Measurements from ENCODE around the gene RFTN1. TPM values are rescaled to one million over a fixed set of nuclear protein-coding genes. Genes with fewer than 3 reads are reported as not detected.

The RFTN1 gene
- total RNA-seq, 2 experiments from 2014 or later = 55.7 to 56.4 TPM

DNA sequence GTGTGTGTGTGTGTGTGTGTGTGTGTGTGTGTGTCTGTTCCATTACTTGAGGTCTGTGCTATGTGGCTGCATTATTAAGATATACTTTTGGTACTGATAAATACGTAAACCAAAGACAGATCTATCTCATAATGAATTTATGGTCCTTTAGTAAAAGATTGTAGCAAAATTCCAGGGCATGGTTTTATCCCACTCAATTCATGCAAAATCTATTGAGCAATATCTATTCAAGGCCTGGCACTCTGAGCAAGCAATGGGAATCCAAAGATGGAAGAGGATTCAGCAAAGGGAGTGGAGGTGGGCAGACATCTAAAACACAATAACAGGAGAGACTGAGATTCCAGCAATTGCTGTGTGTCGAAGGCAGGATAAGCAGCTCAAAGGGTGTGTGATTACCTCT lies 86.8 kb downstream of the RFTN1 start:
- CTCF ChIA-PET = no interaction called here
- H3K27ac ChIP-seq (ENCODE audit: low read depth in 1 of 2, low read length in 2 of 2) = no peak overlapping the region
- no peaks in the 10 kb centered on the region for H3K9me3 ChIP-seq (ENCODE audit: control insufficient read depth in 1 of 2, insufficient read depth in 1 of 2, low read length in 2 of 2)
- Mint-ChIP-seq H3K27me3 (no peaks in the 10 kb centered on the region), H3K4me3 (no peak overlapping the region), H3K27ac (no peak overlapping the region), H3K36me3 (ENCODE audit: low read depth) (peaks cover 57% of the 10 kb centered on the region), H3K9me3 (no peaks in the 10 kb centered on the region), H3K4me1 (ENCODE audit: low read depth) (peaks cover 35% of the 10 kb centered on the region)
- DNase-seq (no peak), ATAC-seq (ENCODE audit: poor library complexity) (no peak)
- TF ChIP-seq, protein P1, sequence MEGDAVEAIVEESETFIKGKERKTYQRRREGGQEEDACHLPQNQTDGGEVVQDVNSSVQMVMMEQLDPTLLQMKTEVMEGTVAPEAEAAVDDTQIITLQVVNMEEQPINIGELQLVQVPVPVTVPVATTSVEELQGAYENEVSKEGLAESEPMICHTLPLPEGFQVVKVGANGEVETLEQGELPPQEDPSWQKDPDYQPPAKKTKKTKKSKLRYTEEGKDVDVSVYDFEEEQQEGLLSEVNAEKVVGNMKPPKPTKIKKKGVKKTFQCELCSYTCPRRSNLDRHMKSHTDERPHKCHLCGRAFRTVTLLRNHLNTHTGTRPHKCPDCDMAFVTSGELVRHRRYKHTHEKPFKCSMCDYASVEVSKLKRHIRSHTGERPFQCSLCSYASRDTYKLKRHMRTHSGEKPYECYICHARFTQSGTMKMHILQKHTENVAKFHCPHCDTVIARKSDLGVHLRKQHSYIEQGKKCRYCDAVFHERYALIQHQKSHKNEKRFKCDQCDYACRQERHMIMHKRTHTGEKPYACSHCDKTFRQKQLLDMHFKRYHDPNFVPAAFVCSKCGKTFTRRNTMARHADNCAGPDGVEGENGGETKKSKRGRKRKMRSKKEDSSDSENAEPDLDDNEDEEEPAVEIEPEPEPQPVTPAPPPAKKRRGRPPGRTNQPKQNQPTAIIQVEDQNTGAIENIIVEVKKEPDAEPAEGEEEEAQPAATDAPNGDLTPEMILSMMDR (IDR thresholded peaks at IDR 0.05) = no peak
- POLR2A ChIA-PET = no interaction called here
- H3K36me3 ChIP-seq (ENCODE audit: insufficient read depth, low read length) = peaks cover 18% of the 10 kb centered on the region
- no peaks in the 10 kb centered on the region for H3K27me3 ChIP-seq (ENCODE audit: control insufficient read depth in 1 of 2, insufficient read depth in 2 of 2, low read length in 2 of 2)
- intact Hi-C loops (cut with DNase I, micrococcal nuclease) = no loop called here
- H3K4me1 ChIP-seq (ENCODE audit: insufficient read depth, low read length) = no peaks in the 10 kb centered on the region
- no peak overlapping the region for H3K4me3 ChIP-seq (ENCODE audit: low read length)

DNA sequence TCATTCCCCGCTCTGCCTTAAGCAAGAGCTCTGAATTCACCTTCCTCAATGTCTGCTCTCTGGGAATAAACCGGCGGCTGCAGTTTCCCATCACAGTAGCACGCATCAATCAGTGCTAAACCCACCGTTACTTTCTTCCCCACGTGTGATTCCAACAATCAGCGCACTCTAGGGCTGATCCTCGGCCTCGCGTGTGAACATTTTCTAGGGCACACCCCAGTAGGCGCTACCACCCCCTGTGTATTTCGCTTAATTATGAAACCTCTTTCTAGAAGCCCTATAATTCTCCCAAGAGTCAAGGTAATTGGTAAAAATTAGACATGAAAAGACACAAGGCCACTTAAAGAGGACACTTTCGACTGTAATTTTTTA lies 87.5 kb downstream of the RFTN1 start:
- H3K36me3 ChIP-seq (ENCODE audit: insufficient read depth, low read length) = peaks cover 11% of the 10 kb centered on the region
- Mint-ChIP-seq H3K4me1 (ENCODE audit: low read depth) (peaks cover 29% of the 10 kb centered on the region), H3K36me3 (ENCODE audit: low read depth) (peaks cover 50% of the 10 kb centered on the region), H3K27ac (no peak overlapping the region), H3K9me3 (no peaks in the 10 kb centered on the region), H3K27me3 (no peaks in the 10 kb centered on the region), H3K4me3 (no peak overlapping the region)
- TF ChIP-seq, protein P1 (IDR thresholded peaks at IDR 0.05) = no peak
- no peaks in the 10 kb centered on the region for H3K4me1 ChIP-seq (ENCODE audit: insufficient read depth, low read length)
- ATAC-seq (ENCODE audit: poor library complexity) (no peak), DNase-seq (no peak)
- H3K27me3 ChIP-seq (ENCODE audit: control insufficient read depth in 1 of 2, insufficient read depth in 2 of 2, low read length in 2 of 2) = no peaks in the 10 kb centered on the region
- ChIA-PET POLR2A (no interaction called here), CTCF (interaction anchor here (0.5 kb wide), 1 partner anchor 158 kb away, joined by 4 read pairs; no protein-coding TSS in a partner anchor)
- H3K4me3 ChIP-seq (ENCODE audit: low read length) = no peak overlapping the region
- no peaks in the 10 kb centered on the region for H3K9me3 ChIP-seq (ENCODE audit: control insufficient read depth in 1 of 2, insufficient read depth in 1 of 2, low read length in 2 of 2)
- H3K27ac ChIP-seq (ENCODE audit: low read depth in 1 of 2, low read length in 2 of 2) = no peak overlapping the region
- intact Hi-C loops (cut with DNase I, micrococcal nuclease) = no loop called here

DNA sequence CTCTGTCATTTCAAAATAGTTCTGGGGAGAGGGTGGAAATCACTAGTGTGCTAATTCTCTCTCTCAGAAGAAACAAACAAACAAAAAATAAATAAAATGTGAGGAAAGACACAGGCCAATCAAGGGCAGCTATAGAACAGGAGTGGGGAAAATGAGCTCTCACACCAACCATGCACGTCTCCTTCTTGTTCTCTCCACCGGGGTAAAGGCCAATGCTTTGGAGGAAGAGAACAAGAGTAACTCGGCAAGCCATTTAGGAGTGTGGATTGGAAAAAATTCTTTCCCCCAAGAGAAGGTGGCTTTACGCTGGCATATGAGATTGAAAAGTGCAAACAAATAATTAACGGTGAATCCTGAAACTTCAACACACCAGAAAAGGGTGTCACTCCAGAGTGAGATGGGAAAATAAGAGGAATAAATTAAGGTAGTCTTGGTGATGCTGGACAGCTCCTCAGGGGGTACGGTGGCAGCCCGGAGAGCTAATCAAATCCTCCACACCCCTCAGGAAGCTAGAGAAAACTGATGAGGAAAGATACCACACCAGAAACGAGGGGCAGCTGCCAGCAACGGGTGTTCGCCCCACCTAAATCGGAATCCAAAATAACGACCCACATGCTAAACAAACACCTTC lies 88.0 kb downstream of the RFTN1 start:
- Mint-ChIP-seq H3K4me1 (ENCODE audit: low read depth) (peaks cover 25% of the 10 kb centered on the region), H3K27ac (no peak overlapping the region)
- CTCF ChIA-PET = no interaction called here

More for the DNA sequence above, 88.0 kb downstream of the RFTN1 start:
- Histone ChIP-seq H3K27me3 (ENCODE audit: control insufficient read depth in 1 of 2, insufficient read depth in 2 of 2, low read length in 2 of 2) (no peaks in the 10 kb centered on the region), H3K4me3 (ENCODE audit: low read length) (no peak overlapping the region), H3K9me3 (ENCODE audit: control insufficient read depth in 1 of 2, insufficient read depth in 1 of 2, low read length in 2 of 2) (no peaks in the 10 kb centered on the region), H3K4me1 (ENCODE audit: insufficient read depth, low read length) (no peaks in the 10 kb centered on the region), H3K36me3 (ENCODE audit: insufficient read depth, low read length) (peaks cover 7% of the 10 kb centered on the region), H3K27ac (ENCODE audit: low read depth in 1 of 2, low read length in 2 of 2) (no peak overlapping the region)
- TF ChIP-seq, protein P1 (IDR thresholded peaks at IDR 0.05) = no peak
- DNase-seq (no peak), ATAC-seq (ENCODE audit: poor library complexity) (no peak)
- POLR2A ChIA-PET = no interaction called here
- intact Hi-C loops (cut with DNase I, micrococcal nuclease) = no loop called here
- Mint-ChIP-seq H3K4me3 (no peak overlapping the region), H3K36me3 (ENCODE audit: low read depth) (peaks cover 45% of the 10 kb centered on the region), H3K27me3 (no peaks in the 10 kb centered on the region), H3K9me3 (no peaks in the 10 kb centered on the region)

Data from CD4-positive, alpha-beta T cell (primary cell).